ENCODE results near the gene HOXD8.

HOXD8 gene

GRCh38 chr2:176148751-176149421 lies 19.4 kb downstream of the HOXD8 start:
- no peak for DNase-seq

- no peak for DNase-seq
Measured at GRCh38 chr2:176149481-176149938, 20.0 kb downstream of the HOXD8 start.

DNA sequence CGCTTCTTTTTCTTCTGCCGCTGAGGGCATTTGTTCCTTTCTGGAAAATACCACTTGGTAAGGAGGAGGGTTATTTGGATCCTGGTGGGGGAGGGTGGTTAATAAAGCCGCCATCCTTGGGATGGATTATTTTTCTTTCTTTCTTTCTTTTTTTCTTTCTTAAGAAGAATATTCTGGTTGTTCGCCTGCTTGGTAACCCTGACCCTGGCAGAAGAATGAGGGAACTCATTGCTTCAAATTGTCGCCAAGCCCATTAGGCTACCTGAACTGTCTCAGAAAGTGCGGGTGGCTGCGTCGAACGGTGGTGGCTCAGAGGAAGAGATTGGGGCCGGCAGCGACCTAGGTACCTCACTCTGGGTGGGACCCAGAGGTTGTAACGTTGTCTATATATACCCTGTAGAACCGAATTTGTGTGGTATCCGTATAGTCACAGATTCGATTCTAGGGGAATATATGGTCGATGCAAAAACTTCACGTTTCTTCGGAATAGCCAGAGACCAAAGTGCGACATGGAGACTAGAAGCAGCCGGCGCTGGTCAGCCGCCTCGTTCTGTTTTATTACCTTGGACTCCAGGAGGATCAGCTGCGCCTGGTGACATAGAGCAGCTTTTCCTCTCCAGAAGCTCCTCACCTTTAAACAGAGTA lies 20.6 kb downstream of the HOXD8 start:
- DNase-seq: no peak

GRCh38 chr2:176150584-176151441 lies 21.3 kb downstream of the HOXD8 start:
- DNase-seq: no peak

DNA sequence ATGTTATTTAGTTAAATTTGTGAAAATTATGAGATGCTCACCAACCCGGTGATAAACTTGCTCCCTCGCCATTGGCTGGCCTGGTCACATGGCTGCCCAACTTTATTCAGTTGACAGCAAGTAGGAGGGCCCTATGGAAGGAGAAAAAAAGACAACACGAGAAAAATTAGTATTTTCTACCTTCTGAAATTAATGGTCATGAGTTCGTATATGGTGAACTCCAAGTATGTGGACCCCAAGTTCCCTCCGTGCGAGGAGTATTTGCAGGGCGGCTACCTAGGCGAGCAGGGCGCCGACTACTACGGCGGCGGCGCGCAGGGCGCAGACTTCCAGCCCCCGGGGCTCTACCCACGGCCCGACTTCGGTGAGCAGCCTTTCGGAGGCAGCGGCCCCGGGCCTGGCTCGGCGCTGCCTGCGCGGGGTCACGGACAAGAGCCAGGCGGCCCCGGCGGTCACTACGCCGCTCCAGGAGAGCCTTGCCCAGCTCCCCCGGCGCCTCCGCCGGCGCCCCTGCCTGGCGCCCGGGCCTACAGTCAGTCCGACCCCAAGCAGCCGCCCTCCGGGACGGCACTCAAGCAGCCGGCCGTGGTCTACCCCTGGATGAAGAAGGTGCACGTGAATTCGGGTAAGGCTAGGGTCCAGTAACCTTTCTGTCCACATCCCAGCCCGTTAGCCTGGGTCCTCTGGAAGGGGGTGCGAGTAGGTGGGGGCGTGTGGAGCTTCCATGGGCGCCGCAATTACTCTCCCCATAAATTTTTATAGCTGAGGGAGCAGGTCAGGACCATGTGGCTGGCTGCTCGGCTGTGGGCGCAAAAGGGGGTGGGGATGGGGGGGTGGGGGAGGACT lies 22.2 kb downstream of the HOXD8 start, which contains the start of gene HOXD4:
HOXD4 (plus strand) TSS at position 109 of the 846 bp plus-strand sequence; CDS start at position 193, 84 bp downstream.
- DNase-seq: no peak

GRCh38 chr2:176152350-176153181 lies 23.1 kb downstream of the HOXD8 start:
- no peak for DNase-seq

GRCh38 chr2:176154576-176155252 lies 25.2 kb downstream of the HOXD8 start:
- no peak for DNase-seq

GRCh38 chr2:176155356-176156044 lies 26.0 kb downstream of the HOXD8 start:
- no peak for DNase-seq

DNA sequence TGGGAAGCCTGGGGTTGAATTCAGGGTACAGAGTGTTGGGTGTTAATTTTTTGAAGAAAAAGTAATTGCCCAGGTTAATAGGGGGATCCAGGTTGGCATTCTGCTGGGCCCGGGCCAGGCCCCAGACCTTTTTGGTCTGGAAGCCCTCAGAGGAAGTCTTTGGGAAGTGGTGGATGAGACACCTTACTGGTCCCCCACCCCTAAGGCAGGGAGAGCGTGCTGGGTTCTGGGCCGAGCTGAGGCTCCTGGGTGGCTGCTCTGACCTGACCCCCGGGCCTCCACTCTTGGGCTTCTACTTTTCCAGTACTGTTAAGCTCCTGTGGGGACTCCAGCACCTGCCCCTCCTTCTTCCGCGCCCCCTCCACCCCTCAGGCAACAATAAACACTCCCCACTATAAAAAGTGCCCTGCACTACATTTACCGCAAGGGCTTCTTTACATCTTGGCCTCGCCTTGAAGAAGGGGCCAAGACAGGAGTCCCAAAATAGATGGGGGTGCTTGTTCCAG lies 26.8 kb downstream of the HOXD8 start:
- DNase-seq: no peak

DNA sequence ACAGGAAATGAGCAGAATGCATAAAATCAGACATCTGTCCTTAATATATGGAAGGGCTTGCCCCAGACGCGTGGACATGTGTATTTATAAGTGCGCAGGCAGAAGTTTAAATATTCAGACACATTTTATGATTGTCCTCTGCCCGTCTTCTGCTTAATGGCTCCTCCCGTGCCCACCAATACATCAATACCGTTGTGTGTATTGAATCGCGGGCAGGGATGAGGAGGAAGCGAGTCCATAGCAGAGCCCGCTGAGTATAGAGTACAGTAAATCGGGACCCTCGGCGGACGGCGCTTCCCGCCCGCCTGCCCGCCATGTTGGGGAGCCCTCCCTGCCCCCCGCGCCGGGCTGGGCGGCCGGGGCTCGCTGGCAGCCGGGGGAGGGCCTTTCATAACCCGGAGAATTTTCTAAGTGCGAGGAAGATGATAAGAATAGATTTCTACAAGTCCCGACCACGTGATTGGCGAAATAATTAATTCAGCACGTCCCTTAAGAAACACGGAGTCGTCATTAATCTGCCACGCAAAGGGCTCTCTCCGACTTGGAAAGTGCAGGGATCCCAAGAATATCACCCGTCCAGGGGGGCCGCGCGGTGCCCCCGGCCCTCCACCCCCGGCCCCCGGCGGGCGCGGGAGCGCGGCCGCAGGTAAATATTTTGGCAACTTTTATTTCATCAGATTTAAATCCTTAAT lies 27.4 kb downstream of the HOXD8 start, which contains the start of gene HOXD3:
HOXD3 (plus strand) TSS at position 501 of the 692 bp plus-strand sequence. CDS start 11,808 bp downstream, outside the sequence.
- DNase-seq: no peak

- no peak for DNase-seq
Measured at GRCh38 chr2:176157499-176158185, 28.1 kb downstream of the HOXD8 start.

DNA sequence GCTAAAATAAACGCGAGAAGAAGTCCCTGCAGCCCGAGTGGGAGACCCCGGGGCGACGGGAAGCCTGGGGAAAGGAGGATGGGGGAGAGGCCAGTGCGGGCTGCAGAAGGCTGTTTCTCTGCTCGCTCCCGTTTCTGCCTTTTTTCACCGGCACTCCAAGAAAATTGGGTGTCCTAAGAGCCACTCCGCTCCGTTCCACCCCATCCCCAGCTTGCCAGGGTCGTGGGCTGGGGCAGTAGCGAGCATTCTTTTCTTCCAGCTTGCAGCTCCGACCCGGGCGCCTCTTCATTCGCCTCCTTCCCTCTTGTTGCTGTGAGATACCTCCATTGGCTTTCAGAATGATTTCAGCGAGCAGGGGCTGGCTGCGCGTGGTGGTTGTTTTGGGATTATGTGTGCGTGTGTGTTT lies 28.7 kb downstream of the HOXD8 start:
- DNase-seq: no peak

DNA sequence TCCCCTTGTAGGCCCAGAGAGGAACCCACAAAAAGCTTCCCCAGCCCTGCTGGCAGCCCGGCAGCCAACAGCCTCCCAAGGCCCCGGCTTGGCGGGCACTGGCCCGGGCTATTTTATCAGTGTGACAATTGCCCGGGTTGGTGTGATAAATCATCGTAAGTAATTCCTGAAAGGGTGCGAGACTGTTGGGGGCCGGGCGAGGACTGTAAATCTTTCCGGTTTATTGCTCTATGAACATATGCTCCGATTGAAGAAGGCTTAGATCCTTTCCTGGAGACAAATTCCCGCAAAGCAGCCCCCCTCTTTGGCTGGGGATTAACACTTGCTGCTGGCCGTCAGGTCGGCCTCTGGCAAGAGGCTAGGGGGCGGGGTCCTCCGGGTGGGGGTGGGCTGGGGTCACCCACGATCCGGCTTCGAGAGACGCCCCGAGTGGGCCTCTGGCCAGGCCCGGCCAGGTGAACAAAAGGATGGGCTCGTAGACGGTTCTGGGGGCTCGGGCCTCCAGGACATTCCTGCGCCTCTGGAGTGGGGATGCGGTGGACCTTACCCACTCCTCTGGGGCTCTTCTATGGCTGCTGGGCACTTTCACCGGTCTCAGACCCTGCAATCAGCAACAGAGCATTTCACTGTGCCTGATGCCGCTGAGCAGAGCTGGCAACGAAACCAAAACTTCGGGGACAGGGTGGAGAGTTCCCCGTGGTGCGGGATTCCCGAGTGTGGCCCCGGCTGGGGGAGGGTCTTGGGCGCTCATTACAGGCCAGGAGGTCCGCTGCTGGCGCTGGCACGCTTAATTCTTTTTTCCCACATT lies 29.6 kb downstream of the HOXD8 start:
- no peak for DNase-seq

GRCh38 chr2:176159663-176160250 lies 30.3 kb downstream of the HOXD8 start:
- no peak for DNase-seq

DNA sequence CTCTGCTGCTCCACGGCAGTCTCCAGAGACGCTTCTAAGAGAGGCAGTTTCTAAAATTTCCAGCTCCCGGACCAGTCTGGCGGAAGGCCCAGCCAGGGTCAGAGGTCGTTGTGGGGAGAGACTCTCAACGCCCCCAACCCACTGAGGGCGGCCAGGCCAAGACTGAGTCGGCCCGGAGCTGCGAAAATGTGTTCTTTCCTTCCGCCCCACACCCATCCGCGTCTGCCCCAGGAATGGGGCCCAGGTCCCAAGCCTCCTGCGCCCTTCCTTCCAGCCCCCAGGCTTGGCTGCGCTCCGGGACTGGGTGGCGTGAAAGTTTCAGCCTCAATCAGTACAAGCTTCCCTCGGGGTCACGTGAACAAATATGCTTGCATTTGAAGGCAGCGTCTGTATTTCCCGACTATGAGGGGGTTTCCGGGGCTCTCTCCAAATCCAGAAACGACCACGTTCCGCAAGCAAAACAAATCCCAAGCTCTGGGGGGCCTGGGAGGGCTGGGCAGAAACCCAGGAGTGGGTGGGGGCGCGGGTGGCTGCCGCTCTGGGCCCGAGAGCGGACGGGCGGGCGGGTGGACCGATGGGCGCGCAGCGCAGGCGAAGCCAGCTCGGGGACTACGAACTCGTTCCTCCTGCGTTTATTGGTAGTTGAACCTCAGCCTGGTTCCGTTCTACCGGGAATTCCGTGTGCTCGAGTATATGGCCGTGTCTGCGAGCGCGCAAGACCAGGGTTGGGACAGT lies 30.9 kb downstream of the HOXD8 start:
- no peak for DNase-seq

DNA sequence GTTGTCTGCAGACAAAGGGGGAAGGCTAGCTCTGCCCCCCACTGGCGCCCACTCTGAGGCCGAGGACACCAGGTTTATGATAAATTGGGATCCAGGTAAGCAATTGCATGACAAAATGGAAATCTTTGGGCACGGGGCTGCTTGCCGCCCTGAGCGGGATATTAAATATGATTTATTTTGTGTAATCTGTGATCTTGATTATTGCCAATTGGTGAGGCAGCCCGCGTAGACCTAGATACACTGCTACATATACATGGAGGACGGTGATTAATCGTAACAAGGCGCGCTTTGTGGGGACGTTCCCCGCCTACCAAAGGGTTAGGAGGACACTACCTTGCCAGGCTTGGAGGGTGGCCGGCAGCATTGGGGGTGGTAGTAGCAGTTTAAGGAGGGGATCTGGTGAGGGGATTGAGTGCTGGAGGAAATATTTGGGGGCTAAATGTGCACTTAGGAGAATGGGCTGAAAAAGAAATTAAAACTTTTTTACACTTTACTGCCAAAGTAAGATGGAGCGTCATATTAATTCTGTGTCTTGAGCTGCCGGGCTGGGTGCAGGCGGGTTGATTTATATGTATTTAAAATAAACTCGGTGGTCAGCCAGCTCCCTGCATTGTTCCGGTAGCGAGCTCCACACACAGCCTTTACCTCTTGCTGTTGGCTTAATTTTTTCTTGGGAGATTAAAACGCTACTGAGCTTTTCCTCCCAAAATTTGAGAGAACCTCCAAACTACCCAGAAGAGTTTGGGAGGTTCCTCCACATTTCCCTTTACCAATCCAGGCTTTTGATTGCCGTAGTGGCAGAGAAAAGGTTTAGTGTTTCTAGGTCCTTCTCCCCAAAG lies 31.7 kb downstream of the HOXD8 start:
- no peak for DNase-seq
